Right atrium auricular region (tissue), 2 donors: ENCODE results near the gene KPNA3. TPM values are rescaled to one million over a fixed set of nuclear protein-coding genes. Genes with fewer than 3 reads are reported as not detected.

ENCODE experiments used
- DNase-seq: peaks from one replicate; pipeline ENCODE4 v3.0.0-alpha.2; 2019; ENCODE audit warnings: low spot score
- H3K27ac ChIP-seq, 2 donors: fragments of 200-600 bp; sonication (generic); 1 replicate in 1 of 2; 2 replicates in 1 of 2; pipeline ENCODE4 v1.5.1; 2016 to 2019
- H3K27me3 ChIP-seq, 2 donors: fragments of 200-600 bp; sonication (generic); one replicate each; pipeline versions ENCODE4 v1.5.1 to v1.6.0; 2017 to 2019
- H3K36me3 ChIP-seq: fragments of 200-600 bp; sonication (generic); one replicate; pipeline ENCODE4 v1.5.1; 2016
- H3K4me1 ChIP-seq, 2 donors: fragments of 200-600 bp; sonication (generic); one replicate each; pipeline versions ENCODE4 v1.5.1 to v1.6.0; 2017 to 2019
- H3K4me3 ChIP-seq, 2 donors: fragments of 200-600 bp; sonication (generic); 1 replicate in 1 of 2; 2 replicates in 1 of 2; pipeline ENCODE4 v1.5.1; 2017 to 2019; ENCODE audit warnings: mild to moderate bottlenecking in 1 of 2, moderate library complexity in 1 of 2
- H3K9me3 ChIP-seq, 2 donors: fragments of 200-600 bp; sonication (generic); one replicate each; pipeline ENCODE4 v1.5.1; 2019
- CTCF ChIP-seq, 2 donors: fragments of 200-600 bp; sonication (generic); IDR thresholded peaks; one replicate each; pipeline ENCODE4 v1.5.1; 2019; ENCODE audit warnings: antibody characterized with exemption in 2 of 2
- total RNA-seq, 2 donors: library from RNA; depleted of rRNA; stranded (reverse); fragments of >200 nt; gene quantifications; one replicate each; pipeline ENCODE4 v1.1.0, GENCODE V29; 2016

The KPNA3 gene
- total RNA-seq, 2 donors from 2014 or later: 36.6 to 42.0 TPM

GRCh38 chr13:49652355-49653305 is 139.9 kb downstream of the KPNA3 start:
- Histone ChIP-seq H3K4me1 (no peaks in the 10 kb centered on the region), H3K36me3 (no peaks in the 10 kb centered on the region), H3K9me3 (no peaks in the 10 kb centered on the region), H3K4me3 (no peak overlapping the region), H3K27me3 (no peaks in the 10 kb centered on the region), H3K27ac (no peak overlapping the region)
- DNase-seq: no peak
- TF ChIP-seq CTCF (IDR thresholded peaks at IDR 0.05): peak; percentile 21 to 54

GRCh38 chr13:49651570-49652354 is 140.7 kb downstream of the KPNA3 start:
- Histone ChIP-seq H3K36me3 (no peaks in the 10 kb centered on the region), H3K27ac (no peak overlapping the region), H3K4me1 (no peaks in the 10 kb centered on the region), H3K27me3 (no peaks in the 10 kb centered on the region), H3K9me3 (no peaks in the 10 kb centered on the region), H3K4me3 (no peak overlapping the region)
- TF ChIP-seq CTCF (IDR thresholded peaks at IDR 0.05): no peak
- no peak for DNase-seq

GRCh38 chr13:49649963-49650312 is 142.5 kb downstream of the KPNA3 start:
- H3K9me3 ChIP-seq: no peaks in the 10 kb centered on the region
- TF ChIP-seq CTCF (IDR thresholded peaks at IDR 0.05): no peak
- no peak overlapping the region for H3K4me3 ChIP-seq
- H3K27me3 ChIP-seq: no peaks in the 10 kb centered on the region
- DNase-seq: no peak
- no peaks in the 10 kb centered on the region for H3K4me1 ChIP-seq
- no peaks in the 10 kb centered on the region for H3K36me3 ChIP-seq
- H3K27ac ChIP-seq: no peak overlapping the region

Other genes with a start within 250 kb of the KPNA3 start
- 10 to 100 TPM in 1 of 2 donors, 1 to 10 TPM in 1; 8.9 to 19.6 TPM for gene RCBTB1, start 207.1 kb downstream of the KPNA3 start, total RNA-seq
- under 1 TPM; 0.19 to 0.63 TPM for gene ARL11, start 164.2 kb downstream of the KPNA3 start, total RNA-seq
- 10 to 100 TPM; 17.6 to 22.6 TPM for gene EBPL, start 101.2 kb downstream of the KPNA3 start, total RNA-seq
- 1 to 10 TPM; 6.1 to 9.3 TPM for gene SPRYD7, start 143.7 kb upstream of the KPNA3 start, total RNA-seq
- 10 to 100 TPM; 15.8 to 16.0 TPM for gene TRIM13, start 204.4 kb upstream of the KPNA3 start, total RNA-seq
- gene KCNRG, start 222.8 kb upstream of the KPNA3 start, total RNA-seq: 1 to 10 TPM; 1.6 TPM